Endothelial cell of umbilical vein (primary cell): Measurements from ENCODE around the gene NBEA. TPM values are rescaled to one million over a fixed set of nuclear protein-coding genes. Genes with fewer than 3 reads are reported as not detected.

Experiments used
- BruUV-seq: library from RNA; stranded (reverse); fragments of 400-500 nt; replicated peaks from 2 replicates; lab custom pipeline; 2021; lab: Mats Ljungman, UMichigan
- CTCF ChIA-PET: fragments of 300-600, 350-600 bp; sonication (Branson Sonifier 250); formaldehyde crosslinking; loops from one replicate; lab custom pipeline; 2021; ENCODE audit warnings: antibody characterized with exemption, inconsistent platforms; lab: Charles Lee
- POLR2A ChIA-PET: fragments of 300-600, 350-600 bp; sonication (Branson Sonifier 250); formaldehyde crosslinking; loops from one replicate; lab custom pipeline; 2021; ENCODE audit warnings: antibody characterized with exemption, inconsistent platforms; lab: Charles Lee
- DNase-seq: peaks from one replicate; pipeline ENCODE4 v3.0.0-alpha.2; 2011; ENCODE audit warnings: low read depth, low spot score
- FAIRE-seq: peaks from 2 replicates; lab custom pipeline; 2011; peaks lifted over from hg19 to GRCh38; lab: Jason Lieb, UNC
- H2AFZ ChIP-seq: 2 replicates; pipeline ENCODE4 v1.6.0; 2012; ENCODE audit warnings: low read depth, low read length, control low read depth, inconsistent platforms
- H3K27ac ChIP-seq: 2 replicates; pipeline ENCODE4 v1.5.1; 2011; ENCODE audit warnings: low read depth, mild to moderate bottlenecking, control low read depth, low read length, moderate library complexity; ENCODE audit not compliant: insufficient read depth
- H3K27me3 ChIP-seq, 2 experiments: 2 replicates each; pipeline versions ENCODE4 v1.6.0 to v1.6.1; 2011; ENCODE audit warnings: low read length in 2 of 2, mixed read lengths in 1 of 2; ENCODE audit not compliant: control insufficient read depth in 2 of 2, insufficient read depth in 2 of 2
- H3K36me3 ChIP-seq, 2 experiments: 2 replicates in 1 of 2; 3 replicates in 1 of 2; pipeline ENCODE4 v1.5.1; 2011; ENCODE audit warnings: low read length in 2 of 2, mild to moderate bottlenecking in 1 of 2, moderate library complexity in 1 of 2; ENCODE audit not compliant: control insufficient read depth in 2 of 2, insufficient read depth in 2 of 2; ENCODE audit errors: extremely low read depth in 1 of 2
- H3K4me1 ChIP-seq: 3 replicates; pipeline ENCODE4 v1.5.1; 2011; ENCODE audit warnings: mild to moderate bottlenecking, low read length; ENCODE audit not compliant: control insufficient read depth, insufficient read depth; ENCODE audit errors: extremely low read depth
- H3K4me2 ChIP-seq: 2 replicates; pipeline ENCODE4 v1.6.1; 2011; ENCODE audit warnings: low read length, control low read depth, mixed read lengths; ENCODE audit not compliant: insufficient read depth
- H3K4me3 ChIP-seq, 3 experiments: fragments of 200-600 bp in 1 of 3; sonication (generic), shearing (Covaris generic) in 1 of 3; replicated peaks in 1 of 3; 2 replicates each; pipeline ENCODE4 v1.5.1; 2011 to 2016; ENCODE audit warnings: control low read depth in 3 of 3, low read length in 3 of 3, mild to moderate bottlenecking in 2 of 3, inconsistent platforms in 1 of 3, low read depth in 1 of 3, moderate library complexity in 1 of 3; ENCODE audit not compliant: insufficient read depth in 1 of 3
- H3K79me2 ChIP-seq: 2 replicates; pipeline ENCODE4 v1.6.0; 2012; ENCODE audit warnings: low read length, inconsistent platforms; ENCODE audit not compliant: control insufficient read depth, insufficient read depth
- H3K9ac ChIP-seq: replicated peaks from 2 replicates; pipeline ENCODE3; 2011; ENCODE audit warnings: low read length, control low read depth; ENCODE audit not compliant: insufficient read depth; ENCODE audit errors: extremely low read depth
- H3K9me1 ChIP-seq: replicated peaks from 3 replicates; pipeline ENCODE4 v1.6.0; 2011; ENCODE audit warnings: mild to moderate bottlenecking, low read length; ENCODE audit not compliant: control insufficient read depth, insufficient read depth; ENCODE audit errors: extremely low read depth
- H3K9me3 ChIP-seq: replicated peaks from 2 replicates; pipeline ENCODE4 v1.5.1; 2012; ENCODE audit warnings: low read length, inconsistent platforms; ENCODE audit not compliant: control insufficient read depth, insufficient read depth
- H4K20me1 ChIP-seq: replicated peaks from 2 replicates; pipeline ENCODE3; 2011; ENCODE audit warnings: mild to moderate bottlenecking, low read length; ENCODE audit not compliant: control insufficient read depth, insufficient read depth; ENCODE audit errors: extremely low read depth
- EZH2 ChIP-seq: IDR thresholded peaks from 2 replicates; pipeline ENCODE4 v1.6.1; 2012; ENCODE audit warnings: borderline replicate concordance, low read depth, mild to moderate bottlenecking, moderate library complexity, low read length, inconsistent platforms; ENCODE audit not compliant: severe bottlenecking
- FOS ChIP-seq: IDR thresholded peaks from 2 replicates; pipeline ENCODE4 v1.6.1; 2011; ENCODE audit warnings: mild to moderate bottlenecking, low read length, moderate library complexity, borderline replicate concordance; ENCODE audit not compliant: insufficient read depth
- GATA2 ChIP-seq: IDR thresholded peaks from 2 replicates; pipeline ENCODE4 v1.7.0; 2011; ENCODE audit warnings: low read depth, mild to moderate bottlenecking, moderate library complexity, mixed read lengths, low read length; ENCODE audit not compliant: insufficient read length, insufficient read depth
- JUN ChIP-seq: IDR thresholded peaks from 2 replicates; pipeline ENCODE4 v1.6.1; 2011; ENCODE audit warnings: borderline replicate concordance, low read depth; ENCODE audit not compliant: insufficient read length, insufficient read depth
- MYC ChIP-seq: IDR thresholded peaks from one replicate; pipeline ENCODE4 v1.6.1; 2011; ENCODE audit warnings: mild to moderate bottlenecking, low read depth, low read length
- POLR2A ChIP-seq: IDR thresholded peaks from 2 replicates; pipeline ENCODE4 v1.6.1; 2012; ENCODE audit warnings: low read depth, mild to moderate bottlenecking, control low read depth, low read length
- POLR2AphosphoS5 ChIP-seq: IDR thresholded peaks from 2 replicates; pipeline ENCODE4 v1.6.1; 2012; ENCODE audit warnings: low read depth, mild to moderate bottlenecking, control low read depth, low read length, moderate library complexity; ENCODE audit not compliant: insufficient read depth
- dilution Hi-C: fragments of 300-500 bp; cut with MboI; formaldehyde crosslinking; loops from one replicate; pipeline ENCODE4 v1.15.0; 2019; ENCODE audit warnings: low sequenced_read_pairs; ENCODE audit not compliant: extremely low pct_ligation_motif_present
- intact Hi-C: fragments of 100-400 bp; cut with micrococcal nuclease; formaldehyde crosslinking; loops from one replicate; pipeline ENCODE4 v1.10.0; 2022
- polyA plus RNA-seq, 4 experiments: library from polyadenylated mRNA; depleted of rRNA in 3 of 4; stranded (reverse) in 3 of 4; unstranded in 1 of 4; fragments of >200 nt; gene quantifications; 2 replicates each; pipeline versions ENCODE4 v1.2.1 to v1.2.3, GENCODE V29; 2011 to 2012; ENCODE audit warnings: missing spikeins in 1 of 4
- total RNA-seq: library from RNA; stranded (reverse); gene quantifications from 2 replicates; pipeline ENCODE4 v1.2.3, GENCODE V29; 2021
- TF ChIP-seq, protein P1 (sequence below), 2 donors: IDR thresholded peaks; 1 replicate in 1 of 2; 2 replicates in 1 of 2; pipeline ENCODE4 v1.5.1; 2011; ENCODE audit warnings: low read length in 2 of 2, mild to moderate bottlenecking in 2 of 2, moderate library complexity in 2 of 2, control low read depth in 1 of 2, inconsistent platforms in 1 of 2, low read depth in 1 of 2; ENCODE audit not compliant: insufficient read depth in 1 of 2; ENCODE audit errors: extremely low read depth in 1 of 2
- TF ChIP-seq, protein P2 (sequence below): IDR thresholded peaks from 2 replicates; pipeline ENCODE4 v1.6.1; 2011; ENCODE audit not compliant: insufficient read depth, insufficient read length

The NBEA gene
- total and polyA plus RNA-seq, 2 donors (not counting 3 experiments of a cell fraction or from before 2014, with no cell fraction given), result 3.0 to 4.8 TPM

DNA sequence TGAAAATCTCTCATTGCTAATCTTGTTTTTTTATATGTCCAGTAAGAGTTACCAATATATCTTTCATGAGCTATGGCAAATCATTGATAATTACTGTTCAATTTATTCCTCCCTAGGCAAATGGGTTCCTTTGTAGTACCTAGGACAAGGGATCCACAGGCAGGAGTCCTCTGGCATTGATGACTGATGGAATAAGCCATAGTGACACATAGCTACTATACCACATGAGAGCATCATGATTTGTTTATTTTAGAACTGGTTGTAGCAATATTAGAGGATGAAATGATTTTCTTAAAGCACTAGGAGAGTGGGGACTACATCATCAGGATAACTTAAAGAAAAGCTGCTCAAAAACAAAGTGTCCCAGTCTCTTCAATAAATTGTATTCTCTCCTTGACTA is 556.2 kb downstream of the NBEA start:
- H3K4me2 ChIP-seq, result no peak overlapping the region
- no peak for FAIRE-seq
- H4K20me1 ChIP-seq, result no peaks in the 10 kb centered on the region

More for the DNA sequence above, 556.2 kb downstream of the NBEA start:
- Histone ChIP-seq H3K27me3 (no peaks in the 10 kb centered on the region), H3K36me3 (no peaks in the 10 kb centered on the region), H3K4me3 (no peak overlapping the region), H3K4me1 (no peaks in the 10 kb centered on the region), H3K9me1 (no peaks in the 10 kb centered on the region), H3K9me3 (no peaks in the 10 kb centered on the region), H3K27ac (no peak overlapping the region), H3K9ac (no peak overlapping the region), H3K79me2 (no peaks in the 10 kb centered on the region), H2AFZ (no peak overlapping the region)
- ChIA-PET CTCF (interaction anchor here (1.3 to 1.4 kb wide), 2 partner anchors 9 to 10 kb away, joined by 3 read pairs; no protein-coding TSS in a partner anchor), POLR2A (no interaction called here)
- dilution Hi-C loops, result no loop called here
- no peak for TF ChIP-seq POLR2AphosphoS5
- TF ChIP-seq, protein P1, sequence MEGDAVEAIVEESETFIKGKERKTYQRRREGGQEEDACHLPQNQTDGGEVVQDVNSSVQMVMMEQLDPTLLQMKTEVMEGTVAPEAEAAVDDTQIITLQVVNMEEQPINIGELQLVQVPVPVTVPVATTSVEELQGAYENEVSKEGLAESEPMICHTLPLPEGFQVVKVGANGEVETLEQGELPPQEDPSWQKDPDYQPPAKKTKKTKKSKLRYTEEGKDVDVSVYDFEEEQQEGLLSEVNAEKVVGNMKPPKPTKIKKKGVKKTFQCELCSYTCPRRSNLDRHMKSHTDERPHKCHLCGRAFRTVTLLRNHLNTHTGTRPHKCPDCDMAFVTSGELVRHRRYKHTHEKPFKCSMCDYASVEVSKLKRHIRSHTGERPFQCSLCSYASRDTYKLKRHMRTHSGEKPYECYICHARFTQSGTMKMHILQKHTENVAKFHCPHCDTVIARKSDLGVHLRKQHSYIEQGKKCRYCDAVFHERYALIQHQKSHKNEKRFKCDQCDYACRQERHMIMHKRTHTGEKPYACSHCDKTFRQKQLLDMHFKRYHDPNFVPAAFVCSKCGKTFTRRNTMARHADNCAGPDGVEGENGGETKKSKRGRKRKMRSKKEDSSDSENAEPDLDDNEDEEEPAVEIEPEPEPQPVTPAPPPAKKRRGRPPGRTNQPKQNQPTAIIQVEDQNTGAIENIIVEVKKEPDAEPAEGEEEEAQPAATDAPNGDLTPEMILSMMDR (IDR thresholded peaks at IDR 0.05; ENCODE audit: extremely low read depth in 1 of 2, insufficient read depth in 1 of 2, low read depth in 1 of 2, low read length in 2 of 2), result no peak
- TF ChIP-seq, protein P2, sequence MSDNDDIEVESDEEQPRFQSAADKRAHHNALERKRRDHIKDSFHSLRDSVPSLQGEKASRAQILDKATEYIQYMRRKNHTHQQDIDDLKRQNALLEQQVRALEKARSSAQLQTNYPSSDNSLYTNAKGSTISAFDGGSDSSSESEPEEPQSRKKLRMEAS, result no peak
- no peak for TF ChIP-seq MYC
- TF ChIP-seq FOS, result no peak
- TF ChIP-seq EZH2, result no peak
- TF ChIP-seq JUN, result no peak
- TF ChIP-seq POLR2A, result no peak
- no peak for TF ChIP-seq GATA2
- BruUV-seq, result no TSS peak
- no peak for DNase-seq
- intact Hi-C loops, result no loop called here
